Measurements from ENCODE around the gene NDUFA11. TPM values are rescaled to one million over a fixed set of nuclear protein-coding genes. Genes with fewer than 3 reads are reported as not detected.

The NDUFA11 gene
- total RNA-seq (2022) (239 and 243 TPM in 2 replicates), Bru-seq, nascent RNA (percentile 71 among the genes with signal in this experiment), BruChase-seq, experiment 1, labeled RNA remaining after a 6-hour chase (percentile 74 among the genes with signal in this experiment), BruChase-seq, experiment 2, labeled RNA remaining after a 2-hour chase (percentile 67 among the genes with signal in this experiment)
- long read RNA-seq, transcript NDUFA11-201 (4 exons, 539 nt), result major isoform, 243 of 261 reads
- long read RNA-seq, transcript NDUFA11-205 (3 exons, 2,154 nt), result minor isoform, 6 of 261 reads
- long read RNA-seq, partial matches to known transcripts, result 3 of 261 reads
- long read RNA-seq, other reads (novel, unspliced or antisense), result 1 of 261 reads

DNA sequence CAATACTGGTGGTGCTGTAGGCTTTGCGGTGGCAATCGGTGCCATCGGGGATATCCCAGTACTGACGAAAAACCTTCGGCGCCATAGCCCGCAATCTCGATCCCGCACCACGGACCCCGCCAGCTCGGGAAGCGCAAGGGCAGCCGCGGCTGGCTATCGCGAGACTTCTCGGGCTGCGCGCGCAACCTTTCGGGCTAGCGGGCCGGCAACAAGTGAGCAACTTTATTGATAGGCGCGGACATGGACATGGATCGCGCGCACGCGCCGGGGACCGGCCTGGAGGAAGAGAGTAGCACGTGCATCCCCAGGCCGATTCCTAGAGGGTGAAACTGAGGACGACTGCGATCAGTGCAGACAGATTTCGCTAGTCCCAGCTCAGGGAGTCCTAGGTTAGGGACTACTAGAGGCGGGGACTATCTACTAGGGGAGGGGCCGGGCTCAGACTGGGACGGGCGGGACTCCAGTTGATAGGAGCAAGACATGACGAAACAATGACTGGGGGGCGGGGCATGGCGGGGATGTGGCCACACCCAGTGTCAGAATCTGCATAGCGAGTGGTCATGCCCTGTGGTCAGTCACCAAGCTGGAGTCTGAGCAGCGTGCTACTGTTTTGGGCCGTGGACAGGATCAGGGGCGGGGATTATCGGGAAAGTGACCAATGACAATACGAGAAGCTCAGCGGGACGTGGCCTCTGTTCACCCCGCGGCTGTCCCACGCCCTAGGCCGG lies at the start of gene NDUFA11:
NDUFA11 (minus strand) TSS at position 167 of the 728 bp plus-strand sequence; CDS start at position 85, 82 bp downstream.
- no peaks in the 10 kb centered on the region for H3K9me3 Mint-ChIP-seq (ENCODE audit: unreplicated experiment)
- H3K4me3 Mint-ChIP-seq (ENCODE audit: unreplicated experiment), result peak within 1 kb of the TSS; percentile 97
- TF ChIP-seq, protein P1, sequence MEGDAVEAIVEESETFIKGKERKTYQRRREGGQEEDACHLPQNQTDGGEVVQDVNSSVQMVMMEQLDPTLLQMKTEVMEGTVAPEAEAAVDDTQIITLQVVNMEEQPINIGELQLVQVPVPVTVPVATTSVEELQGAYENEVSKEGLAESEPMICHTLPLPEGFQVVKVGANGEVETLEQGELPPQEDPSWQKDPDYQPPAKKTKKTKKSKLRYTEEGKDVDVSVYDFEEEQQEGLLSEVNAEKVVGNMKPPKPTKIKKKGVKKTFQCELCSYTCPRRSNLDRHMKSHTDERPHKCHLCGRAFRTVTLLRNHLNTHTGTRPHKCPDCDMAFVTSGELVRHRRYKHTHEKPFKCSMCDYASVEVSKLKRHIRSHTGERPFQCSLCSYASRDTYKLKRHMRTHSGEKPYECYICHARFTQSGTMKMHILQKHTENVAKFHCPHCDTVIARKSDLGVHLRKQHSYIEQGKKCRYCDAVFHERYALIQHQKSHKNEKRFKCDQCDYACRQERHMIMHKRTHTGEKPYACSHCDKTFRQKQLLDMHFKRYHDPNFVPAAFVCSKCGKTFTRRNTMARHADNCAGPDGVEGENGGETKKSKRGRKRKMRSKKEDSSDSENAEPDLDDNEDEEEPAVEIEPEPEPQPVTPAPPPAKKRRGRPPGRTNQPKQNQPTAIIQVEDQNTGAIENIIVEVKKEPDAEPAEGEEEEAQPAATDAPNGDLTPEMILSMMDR (IDR thresholded peaks at IDR 0.05; ENCODE audit: unreplicated experiment), result no peak
- BruUV-seq (replicated peaks), result no TSS peak
- H3K27me3 Mint-ChIP-seq (ENCODE audit: insufficient read depth, unreplicated experiment), result no peaks in the 10 kb centered on the region
- peak within 1 kb of the TSS; percentile 98 for H3K27ac Mint-ChIP-seq (ENCODE audit: low read depth, unreplicated experiment)
- POLR2A ChIA-PET, result interaction anchor here (0.6 to 4.1 kb wide), 32 partner anchors 9 to 1035 kb away, joined by 3 to 32 read pairs (median 4); partner anchors contain the start of genes CAPS, CATSPERD, DUS3L and GTF2F1
- CTCF ChIA-PET, result interaction anchor here (0.5 to 1.8 kb wide), 5 partner anchors 72 to 109 kb away, joined by 3 to 13 read pairs (median 4); partner anchors contain the start of gene NRTN
- peak; percentile 94 for DNase-seq (ENCODE audit: unreplicated experiment)
- intact Hi-C loops (cut with micrococcal nuclease), result no loop called here
- H3K4me1 Mint-ChIP-seq (ENCODE audit: insufficient read depth, unreplicated experiment), result peaks cover 6% of the 10 kb centered on the region
- H3K36me3 Mint-ChIP-seq (ENCODE audit: insufficient read depth, unreplicated experiment), result peaks cover 44% of the 10 kb centered on the region

DNA sequence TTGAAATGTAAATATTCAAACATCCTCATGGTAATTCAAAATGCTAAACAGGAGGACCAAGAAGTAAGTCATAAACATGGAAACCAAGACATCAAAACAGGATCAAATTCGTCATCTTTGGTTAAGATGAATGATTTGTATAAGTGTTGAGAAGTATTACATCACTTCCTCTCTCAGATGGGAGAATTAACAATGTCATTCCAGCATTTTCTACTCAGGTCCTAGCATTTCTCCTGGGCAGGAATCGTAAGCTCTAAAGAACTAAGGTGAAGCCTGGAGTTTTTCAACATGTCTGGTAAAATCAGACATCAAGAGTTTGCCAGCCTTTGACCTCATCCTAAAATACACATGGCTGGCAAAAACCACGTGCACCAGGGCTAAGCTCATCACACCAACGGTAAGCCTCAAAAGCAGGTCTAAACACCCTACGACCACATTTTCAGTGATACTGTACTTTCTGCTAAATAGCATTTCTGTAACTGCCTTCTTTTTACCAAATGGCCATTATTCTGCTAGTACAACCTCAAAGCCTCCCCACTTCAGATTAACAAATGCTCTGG lies 49.5 kb upstream of the NDUFA11 start:
- TF ChIP-seq, protein P1 (IDR thresholded peaks at IDR 0.05; ENCODE audit: unreplicated experiment), result no peak
- no peaks in the 10 kb centered on the region for H3K9me3 Mint-ChIP-seq (ENCODE audit: unreplicated experiment)
- ChIA-PET CTCF (interaction anchor here (1.1 to 3.0 kb wide), 2 partner anchors 14 to 174 kb away, joined by 3 to 13 read pairs; no protein-coding TSS in a partner anchor), POLR2A (interaction anchor here (0.5 kb wide), 1 partner anchor 24 kb away, joined by 3 read pairs; no protein-coding TSS in a partner anchor)
- no peak for DNase-seq (ENCODE audit: unreplicated experiment)
- H3K36me3 Mint-ChIP-seq (ENCODE audit: insufficient read depth, unreplicated experiment), result peaks cover 26% of the 10 kb centered on the region
- BruUV-seq (replicated peaks), result no TSS peak
- H3K27me3 Mint-ChIP-seq (ENCODE audit: insufficient read depth, unreplicated experiment), result no peaks in the 10 kb centered on the region
- H3K27ac Mint-ChIP-seq (ENCODE audit: low read depth, unreplicated experiment), result peak overlapping the region; percentile 27
- no peak overlapping the region for H3K4me3 Mint-ChIP-seq (ENCODE audit: unreplicated experiment)
- intact Hi-C loops (cut with micrococcal nuclease), result no loop called here
- H3K4me1 Mint-ChIP-seq (ENCODE audit: insufficient read depth, unreplicated experiment), result peaks cover 25% of the 10 kb centered on the region

DNA sequence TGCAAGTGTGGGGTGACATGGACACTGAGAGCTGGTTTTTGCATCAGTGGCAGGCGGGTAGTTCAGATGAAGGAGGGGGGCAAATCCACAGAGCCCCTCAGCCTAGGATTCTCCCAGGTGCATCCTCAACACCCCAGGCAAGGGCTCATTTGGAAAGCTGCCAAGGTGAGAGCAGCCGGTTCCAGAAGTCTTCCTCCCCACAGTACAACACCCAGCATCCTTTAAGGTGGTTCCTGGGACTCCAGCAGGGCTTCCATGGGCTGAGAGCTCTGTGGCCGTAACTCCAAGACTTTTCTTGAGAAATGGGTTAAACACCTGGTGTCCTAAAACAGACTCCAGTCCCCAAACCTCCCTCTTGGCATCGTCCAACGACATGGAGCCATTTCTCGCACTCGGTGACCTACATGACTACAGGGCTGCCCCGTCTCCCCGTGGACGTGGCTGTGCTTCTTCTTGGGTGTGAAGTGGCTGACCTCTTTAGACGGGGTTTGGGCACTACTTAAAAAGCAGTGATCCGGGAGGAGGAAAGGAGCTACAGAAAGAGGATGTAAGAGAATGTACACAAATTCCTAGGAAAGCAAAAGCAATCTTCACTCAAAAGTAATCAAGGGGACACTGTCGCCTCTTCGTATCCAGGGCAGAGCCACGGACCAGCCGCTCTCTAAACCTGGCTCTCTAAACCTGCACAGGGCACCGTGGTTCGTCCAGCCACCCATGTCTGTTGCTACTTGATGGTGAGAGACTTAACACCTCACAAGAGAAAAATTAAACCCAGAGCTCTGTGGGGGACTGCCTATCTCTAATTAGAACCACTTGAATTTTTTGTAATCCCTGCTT lies 48.8 kb upstream of the NDUFA11 start:
- Mint-ChIP-seq H3K4me3 (ENCODE audit: unreplicated experiment) (no peak overlapping the region), H3K36me3 (ENCODE audit: insufficient read depth, unreplicated experiment) (peaks cover 26% of the 10 kb centered on the region), H3K27me3 (ENCODE audit: insufficient read depth, unreplicated experiment) (no peaks in the 10 kb centered on the region), H3K27ac (ENCODE audit: low read depth, unreplicated experiment) (no peak overlapping the region), H3K9me3 (ENCODE audit: unreplicated experiment) (no peaks in the 10 kb centered on the region), H3K4me1 (ENCODE audit: insufficient read depth, unreplicated experiment) (peaks cover 21% of the 10 kb centered on the region)
- intact Hi-C loops (cut with micrococcal nuclease), result no loop called here
- DNase-seq (ENCODE audit: unreplicated experiment), result no peak
- TF ChIP-seq, protein P1 (IDR thresholded peaks at IDR 0.05; ENCODE audit: unreplicated experiment), result no peak
- no TSS peak for BruUV-seq (replicated peaks)
- ChIA-PET POLR2A (no interaction called here), CTCF (interaction anchor here (0.6 to 3.0 kb wide), 3 partner anchors 15 to 910 kb away, joined by 3 to 13 read pairs (median 3); no protein-coding TSS in a partner anchor)
